ENCODE data around the gene ARHGAP27.

DNA sequence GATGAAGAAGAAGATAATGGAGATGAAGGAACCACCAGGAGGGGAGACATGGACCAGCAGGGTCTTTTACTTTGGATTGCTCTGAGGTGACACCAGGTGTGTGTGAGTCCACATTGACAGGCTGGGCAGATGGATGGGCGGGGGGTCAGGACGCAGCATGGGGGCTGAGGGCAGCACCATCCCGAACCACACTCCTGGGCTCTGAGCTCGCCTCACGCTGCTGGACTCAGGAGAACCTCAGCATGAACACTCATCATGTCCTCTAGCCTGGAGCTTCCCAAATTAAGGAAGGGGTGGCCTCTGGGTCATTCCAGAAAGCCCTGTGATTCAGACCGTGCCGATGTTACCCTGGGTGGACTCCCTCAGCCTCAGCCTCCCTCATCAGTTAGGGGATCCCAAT, 65.5 kb downstream of the ARHGAP27 start:
- TF ChIP-seq, protein P1, sequence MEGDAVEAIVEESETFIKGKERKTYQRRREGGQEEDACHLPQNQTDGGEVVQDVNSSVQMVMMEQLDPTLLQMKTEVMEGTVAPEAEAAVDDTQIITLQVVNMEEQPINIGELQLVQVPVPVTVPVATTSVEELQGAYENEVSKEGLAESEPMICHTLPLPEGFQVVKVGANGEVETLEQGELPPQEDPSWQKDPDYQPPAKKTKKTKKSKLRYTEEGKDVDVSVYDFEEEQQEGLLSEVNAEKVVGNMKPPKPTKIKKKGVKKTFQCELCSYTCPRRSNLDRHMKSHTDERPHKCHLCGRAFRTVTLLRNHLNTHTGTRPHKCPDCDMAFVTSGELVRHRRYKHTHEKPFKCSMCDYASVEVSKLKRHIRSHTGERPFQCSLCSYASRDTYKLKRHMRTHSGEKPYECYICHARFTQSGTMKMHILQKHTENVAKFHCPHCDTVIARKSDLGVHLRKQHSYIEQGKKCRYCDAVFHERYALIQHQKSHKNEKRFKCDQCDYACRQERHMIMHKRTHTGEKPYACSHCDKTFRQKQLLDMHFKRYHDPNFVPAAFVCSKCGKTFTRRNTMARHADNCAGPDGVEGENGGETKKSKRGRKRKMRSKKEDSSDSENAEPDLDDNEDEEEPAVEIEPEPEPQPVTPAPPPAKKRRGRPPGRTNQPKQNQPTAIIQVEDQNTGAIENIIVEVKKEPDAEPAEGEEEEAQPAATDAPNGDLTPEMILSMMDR (IDR thresholded peaks at IDR 0.05; ENCODE audit: insufficient read depth, low read depth, low read length), result no peak
- TF ChIP-seq EZH2 (IDR thresholded peaks at IDR 0.05; ENCODE audit: insufficient read depth, low read length), result no peak
